GM23338 (cell line): Measurements from ENCODE around the gene CPLANE2. TPM values are rescaled to one million over a fixed set of nuclear protein-coding genes. Genes with fewer than 3 reads are reported as not detected.
A peak's percentile ranks its signal among the peaks of the same experiment; 100 is the strongest.

Source experiments
- ATAC-seq: fragments of 200-7000 bp; cut with Tn5 transposase; 3 replicates; pipeline ENCODE4 v1.9.1; 2020
- DNase-seq: peaks from one replicate; pipeline ENCODE4 v3.0.0-alpha.2; 2015; ENCODE audit warnings: low spot score
- H2AFZ ChIP-seq: fragments of 200-600 bp; sonication (generic); 2 replicates; pipeline ENCODE4 v1.8.0; 2016; ENCODE audit warnings: antibody characterized with exemption, mild to moderate bottlenecking, moderate library complexity
- H3F3A ChIP-seq: fragments of 200-600 bp; sonication (generic); replicated peaks from 2 replicates; pipeline ENCODE4 v1.8.0; 2017; ENCODE audit warnings: antibody characterized with exemption, mixed run types, low read depth
- H3K27ac ChIP-seq: fragments of 200-600 bp; sonication (generic); 2 replicates; pipeline ENCODE4 v1.6.1; 2016; ENCODE audit warnings: low read depth
- H3K27me3 ChIP-seq: fragments of 200-600 bp; sonication (generic); 2 replicates; pipeline ENCODE4 v1.8.0; 2016; ENCODE audit warnings: mild to moderate bottlenecking, mixed run types, moderate library complexity; ENCODE audit not compliant: insufficient read depth
- H3K36me3 ChIP-seq: fragments of 200-600 bp; sonication (generic); 2 replicates; pipeline ENCODE4 v1.8.0; 2016; ENCODE audit warnings: mild to moderate bottlenecking; ENCODE audit not compliant: insufficient read depth
- H3K4me1 ChIP-seq: fragments of 200-600 bp; sonication (generic); 2 replicates; pipeline ENCODE4 v1.8.0; 2016; ENCODE audit warnings: mild to moderate bottlenecking, moderate library complexity; ENCODE audit not compliant: insufficient read depth
- H3K4me2 ChIP-seq: fragments of 200-600 bp; sonication (generic); 2 replicates; pipeline ENCODE4 v1.7.1; 2017; ENCODE audit warnings: mixed run types
- H3K4me3 ChIP-seq: fragments of 200-600 bp; sonication (generic); 2 replicates; pipeline ENCODE4 v1.6.1; 2016; ENCODE audit warnings: mixed run types
- H3K79me2 ChIP-seq: fragments of 200-600 bp; sonication (generic); replicated peaks from 2 replicates; pipeline ENCODE4 v1.8.0; 2017; ENCODE audit warnings: mild to moderate bottlenecking; ENCODE audit not compliant: insufficient read depth
- H3K9me2 ChIP-seq: fragments of 200-600 bp; sonication (generic); 2 replicates; pipeline ENCODE4 v1.8.0; 2017; ENCODE audit not compliant: insufficient read depth
- H4K20me1 ChIP-seq: fragments of 200-600 bp; sonication (generic); replicated peaks from 2 replicates; pipeline ENCODE4 v1.8.0; 2017; ENCODE audit warnings: mild to moderate bottlenecking; ENCODE audit not compliant: insufficient read depth
- H3K27ac Mint-ChIP-seq: 2 replicates; pipeline ENCODE4 v1.8.0; 2020; ENCODE audit warnings: inconsistent platforms, mild to moderate bottlenecking, moderate library complexity, mixed read lengths
- H3K27me3 Mint-ChIP-seq: 3 replicates; pipeline ENCODE4 v1.8.0; 2022; ENCODE audit warnings: low read depth, mild to moderate bottlenecking, moderate library complexity, mixed read lengths, inconsistent platforms; ENCODE audit not compliant: insufficient read depth, poor library complexity
- H3K36me3 Mint-ChIP-seq: 3 replicates; pipeline ENCODE4 v1.8.0; 2021; ENCODE audit warnings: low read depth, mild to moderate bottlenecking, inconsistent platforms, moderate library complexity, mixed read lengths
- H3K4me1 Mint-ChIP-seq: 3 replicates; pipeline ENCODE4 v1.8.0; 2020; ENCODE audit warnings: mild to moderate bottlenecking, inconsistent platforms, mixed read lengths
- H3K4me3 Mint-ChIP-seq: 3 replicates; pipeline ENCODE4 v1.8.0; 2021; ENCODE audit warnings: moderate library complexity, mild to moderate bottlenecking, inconsistent platforms, mixed read lengths
- H3K9me3 Mint-ChIP-seq: 3 replicates; pipeline ENCODE4 v1.8.0; 2020; ENCODE audit warnings: moderate library complexity, mild to moderate bottlenecking, inconsistent platforms, mixed read lengths
- CREB1 ChIP-seq: fragments of 250-450 bp; sonication (Bioruptor Pico); IDR thresholded peaks from 2 replicates; pipeline ENCODE4 v1.5.0; 2020; ENCODE audit warnings: low read depth, mild to moderate bottlenecking, moderate library complexity
- CTCF ChIP-seq, 2 experiments: fragments of 200-600 bp in 1 of 2; sonication (generic) in 1 of 2; conservative IDR thresholded peaks; 2 replicates each; pipeline versions ENCODE4 v1.5.1 to v1.6.1; 2016 to 2017; ENCODE audit warnings: antibody characterized with exemption in 2 of 2, low read depth in 2 of 2, mild to moderate bottlenecking in 2 of 2, moderate library complexity in 1 of 2
- ZNF462 ChIP-seq: fragments of 250-450 bp; sonication (Bioruptor Pico); IDR thresholded peaks from 2 replicates; pipeline ENCODE4 v1.5.0; 2020; ENCODE audit warnings: mild to moderate bottlenecking, moderate library complexity
- polyA plus RNA-seq: library from polyadenylated mRNA; unstranded; fragments of >200 nt; fragmentation: Nextera tagmentation; extraction: Ambion mirVana; gene quantifications from 2 replicates; pipeline ENCODE4 v1.2.1, GENCODE V29; 2016
- total RNA-seq: library from RNA; depleted of rRNA; stranded (reverse); fragments of >200 nt; shearing (Covaris generic); gene quantifications from 2 replicates; pipeline ENCODE4 v1.2.3, GENCODE V29; 2014

CPLANE2 gene
- total and polyA plus RNA-seq, 2 experiments from 2014 or later = 0.44 to 1.8 TPM

- peaks cover 29% of the 10 kb centered on the region for H3K27me3 Mint-ChIP-seq
- Histone ChIP-seq H3K79me2 (no peaks in the 10 kb centered on the region), H3K27ac (no peak overlapping the region), H3K4me1 (peaks cover 12% of the 10 kb centered on the region; the same call in 1 of the 2 replicates), H3K4me3 (no peak overlapping the region), H3K36me3 (no peaks in the 10 kb centered on the region), H3F3A (peaks cover 4% of the 10 kb centered on the region; the same call in 1 of the 2 replicates), H4K20me1 (no peaks in the 10 kb centered on the region), H3K27me3 (peaks cover 17% of the 10 kb centered on the region), H2AFZ (no peak overlapping the region), H3K9me2 (no peaks in the 10 kb centered on the region), H3K4me2 (no peak overlapping the region)
- DNase-seq (no peak), ATAC-seq (no peak)
- no peaks in the 10 kb centered on the region; the same call in 2 of the 3 replicates for H3K9me3 Mint-ChIP-seq
- no peaks in the 10 kb centered on the region for H3K36me3 Mint-ChIP-seq
- H3K27ac Mint-ChIP-seq = no peak overlapping the region
- TF ChIP-seq CTCF (conservative IDR thresholded peaks at IDR 0.05; ENCODE audit: low read depth in 2 of 2) (peak in 1 of 2 experiments; percentile 35; a peak in 2 of 4 replicates), CREB1 (CRISPR knock-in tag) (no peak), ZNF462 (CRISPR knock-in tag) (no peak)
- peaks cover 5% of the 10 kb centered on the region for H3K4me1 Mint-ChIP-seq
- no peak overlapping the region for H3K4me3 Mint-ChIP-seq
Measured at GRCh38 chr1:16219968-16220500, 16.9 kb downstream of the CPLANE2 start.
